Stomach (tissue), 9 donors: ENCODE measurements around the gene F7. TPM values are rescaled to one million over a fixed set of nuclear protein-coding genes. Genes with fewer than 3 reads are reported as not detected.

Experiments used
- DNase-seq, 2 donors: peaks; one replicate each; pipeline versions ENCODE4 v3.0.0 to v3.0.0-alpha.2; 2013 to 2019
- H3K27ac ChIP-seq, 5 donors: fragments of 200-600 bp in 4 of 5; sonication (generic) in 4 of 5; one replicate each; pipeline ENCODE4 v1.5.1; 2013 to 2019; ENCODE audit warnings: mild to moderate bottlenecking in 1 of 5, moderate library complexity in 1 of 5
- H3K27me3 ChIP-seq, 3 donors: fragments of 200-600 bp; sonication (generic); one replicate each; pipeline ENCODE4 v1.5.1; 2017 to 2019; ENCODE audit warnings: mixed run types in 1 of 3
- H3K36me3 ChIP-seq, 4 donors: fragments of 200-600 bp; sonication (generic); 1 replicate in 3 of 4; 2 replicates in 1 of 4; pipeline ENCODE4 v1.5.1; 2016 to 2019
- H3K4me1 ChIP-seq, 4 donors: fragments of 200-600 bp; sonication (generic); one replicate each; pipeline ENCODE4 v1.5.1; 2016 to 2019
- H3K4me3 ChIP-seq, 4 donors: fragments of 200-600 bp; sonication (generic) in 3 of 4; one replicate each; pipeline ENCODE4 v1.5.1; 2016 to 2019; ENCODE audit warnings: mild to moderate bottlenecking in 1 of 4
- H3K9me3 ChIP-seq, 4 donors: fragments of 200-600 bp; sonication (generic); one replicate each; pipeline ENCODE4 v1.5.1; 2016 to 2019
- EP300 ChIP-seq: sonication (generic); formaldehyde crosslinking; IDR thresholded peaks from one replicate; pipeline ENCODE4 v1.6.1; 2017; ENCODE audit warnings: antibody characterized with exemption
- POLR2A ChIP-seq, 4 donors: fragments of 450-650 bp; IDR thresholded peaks; one replicate each; pipeline ENCODE4 v1.6.1; 2016; ENCODE audit warnings: antibody characterized with exemption in 4 of 4, control low read depth in 2 of 4, mild to moderate bottlenecking in 1 of 4, moderate library complexity in 1 of 4
- POLR2AphosphoS5 ChIP-seq, 3 donors: sonication (generic); formaldehyde crosslinking; IDR thresholded peaks; one replicate each; pipeline ENCODE4 v1.6.1; 2016; ENCODE audit warnings: antibody characterized with exemption in 3 of 3
- WGBS, 5 donors: extraction: QIAGEN DNeasy Blood & Tissue Kit in 3 of 5; methylation state at CpG; one replicate each; pipeline versions ENCODE4 v1.1.5 to v1.1.7; 2013 to 2018; 5-methylcytosine and 5-hydroxymethylcytosine counted together
- intact Hi-C: fragments of 100-400 bp; cut with DNase I; formaldehyde crosslinking; loops from one replicate; pipeline ENCODE4 v1.15.1; 2023; ENCODE audit warnings: low total_unique reads
- polyA plus RNA-seq, 3 donors: library from polyadenylated mRNA; stranded (reverse); fragments of 200-250 nt; gene quantifications; one replicate each; pipeline ENCODE4 v1.2.3, GENCODE V29; 2013
- total RNA-seq, 5 donors: library from RNA; depleted of rRNA; stranded (reverse); fragments of >200 nt; gene quantifications; one replicate each; pipeline versions ENCODE4 v1.1.0 to v1.2.3, GENCODE V29; 2014 to 2016
- TF ChIP-seq, protein P1 (sequence below), 7 experiments: fragments of 450-650 bp in 4 of 7; fragments of 200-600 bp in 3 of 7; sonication (generic) in 3 of 7; IDR thresholded peaks; one replicate each; pipeline ENCODE4 v1.5.1; 2016 to 2019; ENCODE audit warnings: antibody characterized with exemption in 7 of 7, control low read depth in 2 of 7, mild to moderate bottlenecking in 1 of 7
- donor health status: healthy with polysubstance abuse.
- donor health status: Bipolar disorder and iron deficiency.
- donor health status: healthy.

Gene F7
- total and polyA plus RNA-seq, 8 donors, result 0.10 TPM; not detected in 7

GRCh38 chr13:113143466-113144254 is 38.1 kb downstream of the F7 start:
- no peak for DNase-seq
- peaks cover 0 to 12% (median 0%) of the 10 kb centered on the region in 4 donors for H3K36me3 ChIP-seq
- no peaks in the 10 kb centered on the region for H3K9me3 ChIP-seq
- H3K4me1 ChIP-seq, result no peaks in the 10 kb centered on the region
- WGBS, 5 donors, result 82 to 93% (median 83%) methylated on average over 22 to 39 of the region's 39 CpGs
- no peaks in the 10 kb centered on the region for H3K27me3 ChIP-seq
- TF ChIP-seq POLR2AphosphoS5 (IDR thresholded peaks at IDR 0.05) (no peak), POLR2A (IDR thresholded peaks at IDR 0.05) (no peak), EP300 (no peak)
- TF ChIP-seq, protein P1, sequence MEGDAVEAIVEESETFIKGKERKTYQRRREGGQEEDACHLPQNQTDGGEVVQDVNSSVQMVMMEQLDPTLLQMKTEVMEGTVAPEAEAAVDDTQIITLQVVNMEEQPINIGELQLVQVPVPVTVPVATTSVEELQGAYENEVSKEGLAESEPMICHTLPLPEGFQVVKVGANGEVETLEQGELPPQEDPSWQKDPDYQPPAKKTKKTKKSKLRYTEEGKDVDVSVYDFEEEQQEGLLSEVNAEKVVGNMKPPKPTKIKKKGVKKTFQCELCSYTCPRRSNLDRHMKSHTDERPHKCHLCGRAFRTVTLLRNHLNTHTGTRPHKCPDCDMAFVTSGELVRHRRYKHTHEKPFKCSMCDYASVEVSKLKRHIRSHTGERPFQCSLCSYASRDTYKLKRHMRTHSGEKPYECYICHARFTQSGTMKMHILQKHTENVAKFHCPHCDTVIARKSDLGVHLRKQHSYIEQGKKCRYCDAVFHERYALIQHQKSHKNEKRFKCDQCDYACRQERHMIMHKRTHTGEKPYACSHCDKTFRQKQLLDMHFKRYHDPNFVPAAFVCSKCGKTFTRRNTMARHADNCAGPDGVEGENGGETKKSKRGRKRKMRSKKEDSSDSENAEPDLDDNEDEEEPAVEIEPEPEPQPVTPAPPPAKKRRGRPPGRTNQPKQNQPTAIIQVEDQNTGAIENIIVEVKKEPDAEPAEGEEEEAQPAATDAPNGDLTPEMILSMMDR (IDR thresholded peaks at IDR 0.05), result no peak
- intact Hi-C loops, result no loop called here
- no peak overlapping the region for H3K4me3 ChIP-seq
- no peak overlapping the region for H3K27ac ChIP-seq

- H3K36me3 ChIP-seq, result peaks cover 0 to 12% (median 0%) of the 10 kb centered on the region in 4 donors
These were observed 38.7 kb downstream of the F7 start for GRCh38 chr13:113144255-113144629.

GRCh38 chr13:113145496-113145895 is 39.9 kb downstream of the F7 start:
- Histone ChIP-seq H3K27me3 (no peaks in the 10 kb centered on the region), H3K4me3 (no peak overlapping the region), H3K36me3 (peaks cover 0 to 11% (median 0%) of the 10 kb centered on the region in 4 donors), H3K27ac (no peak overlapping the region), H3K4me1 (no peaks in the 10 kb centered on the region), H3K9me3 (no peaks in the 10 kb centered on the region)
- intact Hi-C loops, result no loop called here
- WGBS, 5 donors, result 78 to 85% (median 83%) methylated on average over 12 of the region's 12 CpGs
- no peak for DNase-seq
- TF ChIP-seq, protein P1 (IDR thresholded peaks at IDR 0.05), result no peak
- TF ChIP-seq POLR2A (IDR thresholded peaks at IDR 0.05) (no peak), EP300 (no peak), POLR2AphosphoS5 (IDR thresholded peaks at IDR 0.05) (no peak)

More at GRCh38 chr13:113144255-113144629, 38.7 kb downstream of the F7 start:
- intact Hi-C loops, result no loop called here
- no peak overlapping the region for H3K27ac ChIP-seq
- 81 to 92% (median 89%) methylated on average over 11 to 12 of the region's 12 CpGs for WGBS, 5 donors
- DNase-seq, result no peak
- no peak overlapping the region for H3K4me3 ChIP-seq
- no peaks in the 10 kb centered on the region for H3K27me3 ChIP-seq
- no peaks in the 10 kb centered on the region for H3K4me1 ChIP-seq
- TF ChIP-seq POLR2AphosphoS5 (IDR thresholded peaks at IDR 0.05), result no peak
- no peak for TF ChIP-seq POLR2A (IDR thresholded peaks at IDR 0.05)
- TF ChIP-seq, protein P1 (IDR thresholded peaks at IDR 0.05), result no peak
- no peak for TF ChIP-seq EP300
- no peaks in the 10 kb centered on the region for H3K9me3 ChIP-seq

DNA sequence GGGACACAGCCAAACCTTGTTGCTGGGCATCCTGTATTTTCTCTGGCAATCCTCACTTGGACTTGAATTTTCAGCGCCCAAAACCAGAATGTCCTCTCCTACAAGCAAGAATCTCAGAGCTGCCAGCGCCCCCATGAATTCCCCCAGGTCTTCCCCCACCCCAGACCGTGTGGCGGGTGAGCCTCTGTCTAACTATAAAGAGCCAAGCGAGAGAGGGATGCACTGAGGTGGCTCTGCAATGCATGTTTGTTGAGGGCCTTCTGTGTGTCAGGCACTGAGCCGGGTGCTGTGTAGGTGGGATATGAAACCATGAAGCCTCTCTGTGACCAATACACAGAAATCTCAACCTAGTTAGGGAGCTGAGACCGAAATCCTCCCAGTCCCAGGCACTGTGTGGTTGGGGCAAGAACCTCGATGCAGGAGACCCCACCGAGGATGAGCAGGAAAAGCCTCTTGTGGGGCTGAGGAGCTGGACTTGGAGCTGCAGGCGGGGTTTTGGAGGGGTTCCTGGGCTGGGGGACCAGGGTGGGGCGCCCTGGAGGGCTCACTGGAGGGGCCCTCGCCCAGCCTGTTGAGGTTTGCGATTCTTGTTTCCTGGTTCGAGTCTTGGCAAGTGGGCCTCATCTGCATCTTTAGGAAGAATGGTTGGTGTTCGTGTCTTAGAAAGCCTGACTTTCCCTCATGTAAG is 40.5 kb downstream of the F7 start:
- H3K9me3 ChIP-seq, result no peaks in the 10 kb centered on the region
- H3K27ac ChIP-seq, result no peak overlapping the region
- 87 to 95% (median 88%) methylated on average over 15 of the region's 15 CpGs for WGBS, 5 donors
- no peak for TF ChIP-seq EP300
- TF ChIP-seq POLR2AphosphoS5 (IDR thresholded peaks at IDR 0.05), result no peak
- DNase-seq, result no peak
- H3K36me3 ChIP-seq, result peaks cover 0 to 5% (median 0%) of the 10 kb centered on the region in 4 donors
- H3K4me1 ChIP-seq, result no peaks in the 10 kb centered on the region
- intact Hi-C loops, result no loop called here
- H3K4me3 ChIP-seq, result no peak overlapping the region
- no peaks in the 10 kb centered on the region for H3K27me3 ChIP-seq
